Measurements from ENCODE around the gene TTLL6. TPM values are rescaled to one million over a fixed set of nuclear protein-coding genes. Genes with fewer than 3 reads are reported as not detected.

Gene TTLL6
- total RNA-seq, 1 donor: not detected

DNA sequence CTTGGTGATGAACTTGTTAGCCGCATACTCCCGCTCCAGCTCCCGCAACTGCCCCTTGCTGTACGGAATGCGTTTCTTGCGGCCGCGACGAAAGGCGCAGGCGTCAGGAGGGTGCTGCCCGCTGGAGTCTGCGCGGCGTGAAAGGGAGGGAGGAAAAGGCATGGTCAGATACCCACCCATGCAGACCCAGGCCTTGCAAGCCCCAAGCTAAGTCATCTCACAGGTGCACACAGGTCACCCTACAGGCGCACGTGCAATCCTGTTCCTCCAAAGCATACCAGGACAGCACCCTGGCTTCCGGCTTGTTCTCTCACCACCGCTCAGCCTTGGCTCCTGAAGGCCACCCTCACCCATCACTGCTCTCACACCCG lies 90.1 kb downstream of the TTLL6 start:
- Histone ChIP-seq H3K36me3 (ENCODE audit: insufficient read depth, low read length) (no peaks in the 10 kb centered on the region), H3K79me2 (ENCODE audit: insufficient read depth, low read length) (no peaks in the 10 kb centered on the region), H3K27ac (ENCODE audit: low read depth, low read length) (no peak overlapping the region), H4K20me1 (ENCODE audit: insufficient read depth, low read length) (peaks cover 3% of the 10 kb centered on the region), H3K4me2 (ENCODE audit: insufficient read depth, low read length) (no peak overlapping the region), H2AFZ (ENCODE audit: low read length) (no peak overlapping the region), H3K27me3 (ENCODE audit: insufficient read depth, low read length) (peaks cover 99% of the 10 kb centered on the region), H3K4me3 (ENCODE audit: insufficient read depth, low read length) (no peak overlapping the region), H3K4me1 (ENCODE audit: insufficient read depth, low read length) (peaks cover 5% of the 10 kb centered on the region), H3K9me3 (ENCODE audit: low read depth, low read length) (no peaks in the 10 kb centered on the region)
- DNase-seq (ENCODE audit: insufficient read length, low spot score, missing footprints): no peak
- TF ChIP-seq, protein P1, sequence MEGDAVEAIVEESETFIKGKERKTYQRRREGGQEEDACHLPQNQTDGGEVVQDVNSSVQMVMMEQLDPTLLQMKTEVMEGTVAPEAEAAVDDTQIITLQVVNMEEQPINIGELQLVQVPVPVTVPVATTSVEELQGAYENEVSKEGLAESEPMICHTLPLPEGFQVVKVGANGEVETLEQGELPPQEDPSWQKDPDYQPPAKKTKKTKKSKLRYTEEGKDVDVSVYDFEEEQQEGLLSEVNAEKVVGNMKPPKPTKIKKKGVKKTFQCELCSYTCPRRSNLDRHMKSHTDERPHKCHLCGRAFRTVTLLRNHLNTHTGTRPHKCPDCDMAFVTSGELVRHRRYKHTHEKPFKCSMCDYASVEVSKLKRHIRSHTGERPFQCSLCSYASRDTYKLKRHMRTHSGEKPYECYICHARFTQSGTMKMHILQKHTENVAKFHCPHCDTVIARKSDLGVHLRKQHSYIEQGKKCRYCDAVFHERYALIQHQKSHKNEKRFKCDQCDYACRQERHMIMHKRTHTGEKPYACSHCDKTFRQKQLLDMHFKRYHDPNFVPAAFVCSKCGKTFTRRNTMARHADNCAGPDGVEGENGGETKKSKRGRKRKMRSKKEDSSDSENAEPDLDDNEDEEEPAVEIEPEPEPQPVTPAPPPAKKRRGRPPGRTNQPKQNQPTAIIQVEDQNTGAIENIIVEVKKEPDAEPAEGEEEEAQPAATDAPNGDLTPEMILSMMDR (IDR thresholded peaks at IDR 0.05; ENCODE audit: extremely low read depth, low read depth, low read length): no peak

DNA sequence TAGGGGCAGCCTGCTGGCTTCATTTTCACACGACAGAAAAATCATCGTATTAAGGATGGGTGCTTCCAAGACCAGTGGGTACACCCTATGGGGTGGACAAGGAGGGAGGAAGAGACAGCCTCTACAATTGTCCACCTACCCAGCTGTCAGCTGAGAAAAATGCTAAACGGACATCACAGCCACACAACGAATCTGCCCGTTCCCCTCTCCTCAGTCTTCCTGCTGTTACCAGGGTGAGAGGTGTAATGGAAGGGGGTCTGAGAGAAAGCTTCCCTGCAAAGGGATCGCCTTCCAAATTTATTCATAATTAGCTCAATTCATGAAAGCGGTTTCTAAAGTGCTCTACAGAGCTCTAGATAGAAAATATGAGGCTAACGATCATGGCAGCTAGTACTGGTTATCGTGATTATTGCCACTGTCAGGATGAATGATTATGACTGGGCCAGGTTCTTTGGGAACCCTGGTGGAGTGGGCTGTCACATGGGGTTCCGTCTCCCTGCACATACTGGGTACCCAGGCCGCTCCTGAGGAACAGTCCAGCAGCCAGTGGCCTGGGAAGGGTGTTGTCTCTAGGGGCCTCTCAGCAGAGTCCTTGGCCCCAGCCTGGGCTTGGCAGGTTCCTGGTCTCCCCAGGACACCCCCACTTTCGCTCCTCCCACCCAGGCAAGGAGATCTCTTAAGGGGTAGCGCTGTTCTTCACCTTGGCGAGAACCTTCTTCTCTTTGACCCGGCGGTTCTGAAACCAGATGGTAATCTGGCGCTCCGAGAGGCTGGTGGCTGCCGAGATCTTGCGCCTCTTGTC lies 90.7 kb downstream of the TTLL6 start:
- peaks cover 99% of the 10 kb centered on the region for H3K27me3 ChIP-seq (ENCODE audit: insufficient read depth, low read length)
- H3K4me1 ChIP-seq (ENCODE audit: insufficient read depth, low read length): peaks cover 5% of the 10 kb centered on the region
- no peaks in the 10 kb centered on the region for H3K36me3 ChIP-seq (ENCODE audit: insufficient read depth, low read length)
- no peaks in the 10 kb centered on the region for H3K9me3 ChIP-seq (ENCODE audit: low read depth, low read length)
- no peak overlapping the region for H3K4me2 ChIP-seq (ENCODE audit: insufficient read depth, low read length)
- no peak for DNase-seq (ENCODE audit: insufficient read length, low spot score, missing footprints)
- H3K27ac ChIP-seq (ENCODE audit: low read depth, low read length): no peak overlapping the region
- no peak overlapping the region for H2AFZ ChIP-seq (ENCODE audit: low read length)
- TF ChIP-seq, protein P1 (IDR thresholded peaks at IDR 0.05; ENCODE audit: extremely low read depth, low read depth, low read length): no peak
- H3K79me2 ChIP-seq (ENCODE audit: insufficient read depth, low read length): no peaks in the 10 kb centered on the region
- H4K20me1 ChIP-seq (ENCODE audit: insufficient read depth, low read length): peaks cover 3% of the 10 kb centered on the region
- H3K4me3 ChIP-seq (ENCODE audit: insufficient read depth, low read length): no peak overlapping the region

DNA sequence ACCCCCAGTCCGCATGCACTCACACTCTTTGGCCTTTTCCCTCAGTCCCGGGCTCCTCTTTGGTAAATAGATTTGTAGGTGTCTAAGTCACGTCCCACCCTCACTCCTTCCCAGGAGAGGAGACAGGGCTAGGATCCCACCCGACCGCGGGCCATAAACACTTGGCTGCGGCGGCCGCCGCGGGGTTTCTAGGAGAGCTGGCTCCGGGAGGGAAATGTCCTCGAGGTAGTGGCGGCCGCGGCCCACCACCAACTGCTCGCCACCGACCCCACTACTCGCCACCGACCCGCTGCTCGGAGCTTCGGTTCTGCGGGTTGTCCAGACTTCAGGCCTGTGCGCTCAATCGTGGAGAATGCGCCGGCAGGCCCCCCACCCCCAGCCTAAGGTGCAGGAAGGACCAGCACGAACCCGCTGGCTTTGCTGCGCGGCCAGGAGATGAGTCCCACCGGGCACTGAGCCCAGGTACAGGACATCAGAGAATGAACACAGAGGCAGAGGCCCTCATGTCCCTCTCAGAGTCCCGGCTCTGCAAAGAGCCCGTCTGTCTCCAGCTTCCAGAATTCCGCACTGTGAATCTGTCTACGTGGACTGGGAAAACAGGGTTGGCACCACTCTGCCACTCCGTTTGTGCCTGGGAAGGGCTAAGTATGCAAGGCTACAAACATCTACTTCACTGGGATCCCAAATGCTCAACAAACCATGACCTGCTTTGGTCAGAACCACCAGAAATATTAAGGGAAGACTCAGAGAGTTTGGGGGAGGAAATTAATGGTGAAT lies 91.6 kb downstream of the TTLL6 start:
- Histone ChIP-seq H3K4me2 (ENCODE audit: insufficient read depth, low read length) (peak overlapping the region; percentile 48), H3K9me3 (ENCODE audit: low read depth, low read length) (no peaks in the 10 kb centered on the region), H3K36me3 (ENCODE audit: insufficient read depth, low read length) (no peaks in the 10 kb centered on the region), H3K4me1 (ENCODE audit: insufficient read depth, low read length) (peaks cover 5% of the 10 kb centered on the region), H3K27ac (ENCODE audit: low read depth, low read length) (no peak overlapping the region), H3K27me3 (ENCODE audit: insufficient read depth, low read length) (peaks cover 100% of the 10 kb centered on the region), H3K4me3 (ENCODE audit: insufficient read depth, low read length) (no peak overlapping the region), H3K79me2 (ENCODE audit: insufficient read depth, low read length) (no peaks in the 10 kb centered on the region), H4K20me1 (ENCODE audit: insufficient read depth, low read length) (peaks cover 3% of the 10 kb centered on the region), H2AFZ (ENCODE audit: low read length) (peak overlapping the region; percentile 22)
- no peak for DNase-seq (ENCODE audit: insufficient read length, low spot score, missing footprints)
- TF ChIP-seq, protein P1 (IDR thresholded peaks at IDR 0.05; ENCODE audit: extremely low read depth, low read depth, low read length): no peak

DNA sequence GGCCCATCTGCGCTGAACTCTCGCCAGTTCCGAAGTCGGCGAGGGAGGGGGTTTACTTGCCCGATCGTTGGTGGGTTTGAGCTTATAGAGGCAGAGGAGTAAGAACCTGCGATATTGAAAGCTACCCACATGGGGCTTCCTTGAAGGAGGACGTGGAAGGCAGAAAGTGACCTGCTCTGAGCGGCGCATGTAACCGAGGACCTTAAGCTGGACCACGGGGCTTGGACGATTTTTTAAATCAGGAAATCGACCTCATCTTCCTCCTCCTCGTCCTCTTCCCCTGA lies 92.1 kb downstream of the TTLL6 start:
- H3K4me1 ChIP-seq (ENCODE audit: insufficient read depth, low read length): peaks cover 5% of the 10 kb centered on the region
- DNase-seq (ENCODE audit: insufficient read length, low spot score, missing footprints): no peak
- H3K4me3 ChIP-seq (ENCODE audit: insufficient read depth, low read length): no peak overlapping the region
- peak overlapping the region; percentile 22 for H2AFZ ChIP-seq (ENCODE audit: low read length)
- H3K27me3 ChIP-seq (ENCODE audit: insufficient read depth, low read length): peaks cover 100% of the 10 kb centered on the region
- H3K9me3 ChIP-seq (ENCODE audit: low read depth, low read length): no peaks in the 10 kb centered on the region
- TF ChIP-seq, protein P1 (IDR thresholded peaks at IDR 0.05; ENCODE audit: extremely low read depth, low read depth, low read length): no peak
- H3K27ac ChIP-seq (ENCODE audit: low read depth, low read length): no peak overlapping the region
- H4K20me1 ChIP-seq (ENCODE audit: insufficient read depth, low read length): peaks cover 3% of the 10 kb centered on the region
- no peaks in the 10 kb centered on the region for H3K79me2 ChIP-seq (ENCODE audit: insufficient read depth, low read length)
- peak overlapping the region; percentile 48 for H3K4me2 ChIP-seq (ENCODE audit: insufficient read depth, low read length)
- H3K36me3 ChIP-seq (ENCODE audit: insufficient read depth, low read length): no peaks in the 10 kb centered on the region

All from osteoblast (primary cell).